GM12801 (cell line): ENCODE results near the gene DHPS.

Experiments used
- TF ChIP-seq, protein P1 (sequence below): IDR thresholded peaks from one replicate; pipeline ENCODE4 v1.5.1; 2011; ENCODE audit warnings: control low read depth; ENCODE audit not compliant: insufficient read length; ENCODE audit errors: extremely low read depth

Gene DHPS

DNA sequence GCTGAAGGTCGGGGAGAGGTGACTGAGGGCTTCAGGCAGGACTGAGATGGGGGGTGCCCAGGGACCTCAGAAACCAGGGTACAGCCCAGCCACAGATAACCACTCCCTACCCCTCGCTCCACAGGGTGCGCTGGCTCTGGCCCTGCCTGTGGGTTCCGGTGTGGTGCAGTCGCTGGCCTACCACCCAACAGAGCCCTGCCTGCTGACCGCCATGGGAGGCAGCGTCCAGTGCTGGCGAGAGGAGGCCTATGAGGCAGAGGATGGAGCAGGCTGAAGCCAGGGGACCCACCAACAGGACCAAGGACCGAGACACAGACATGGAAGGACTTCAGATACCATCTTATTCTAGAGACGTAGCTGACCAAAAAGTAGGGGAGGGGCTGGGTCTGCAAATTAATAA, 6.3 kb downstream of the DHPS start:
- TF ChIP-seq, protein P1, sequence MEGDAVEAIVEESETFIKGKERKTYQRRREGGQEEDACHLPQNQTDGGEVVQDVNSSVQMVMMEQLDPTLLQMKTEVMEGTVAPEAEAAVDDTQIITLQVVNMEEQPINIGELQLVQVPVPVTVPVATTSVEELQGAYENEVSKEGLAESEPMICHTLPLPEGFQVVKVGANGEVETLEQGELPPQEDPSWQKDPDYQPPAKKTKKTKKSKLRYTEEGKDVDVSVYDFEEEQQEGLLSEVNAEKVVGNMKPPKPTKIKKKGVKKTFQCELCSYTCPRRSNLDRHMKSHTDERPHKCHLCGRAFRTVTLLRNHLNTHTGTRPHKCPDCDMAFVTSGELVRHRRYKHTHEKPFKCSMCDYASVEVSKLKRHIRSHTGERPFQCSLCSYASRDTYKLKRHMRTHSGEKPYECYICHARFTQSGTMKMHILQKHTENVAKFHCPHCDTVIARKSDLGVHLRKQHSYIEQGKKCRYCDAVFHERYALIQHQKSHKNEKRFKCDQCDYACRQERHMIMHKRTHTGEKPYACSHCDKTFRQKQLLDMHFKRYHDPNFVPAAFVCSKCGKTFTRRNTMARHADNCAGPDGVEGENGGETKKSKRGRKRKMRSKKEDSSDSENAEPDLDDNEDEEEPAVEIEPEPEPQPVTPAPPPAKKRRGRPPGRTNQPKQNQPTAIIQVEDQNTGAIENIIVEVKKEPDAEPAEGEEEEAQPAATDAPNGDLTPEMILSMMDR, result no peak

DNA sequence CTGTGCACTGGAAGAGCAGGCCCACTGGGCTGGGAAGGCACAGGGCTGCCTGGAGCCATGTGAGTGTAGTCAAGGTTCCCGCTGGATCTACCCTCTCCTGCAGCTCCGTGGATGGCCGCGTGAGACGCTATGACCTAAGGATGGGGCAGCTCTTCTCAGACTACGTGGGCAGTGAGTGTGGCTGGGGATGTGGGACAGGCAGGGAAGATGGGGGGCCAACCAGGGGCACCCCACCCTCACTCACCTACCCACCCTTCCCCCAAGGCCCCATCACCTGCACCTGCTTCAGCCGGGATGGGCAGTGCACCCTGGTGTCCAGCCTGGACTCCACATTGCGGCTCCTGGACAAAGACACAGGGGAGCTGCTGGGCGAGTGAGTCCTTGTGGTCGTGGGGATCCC, 8.9 kb downstream of the DHPS start:
- TF ChIP-seq, protein P1, result no peak

DNA sequence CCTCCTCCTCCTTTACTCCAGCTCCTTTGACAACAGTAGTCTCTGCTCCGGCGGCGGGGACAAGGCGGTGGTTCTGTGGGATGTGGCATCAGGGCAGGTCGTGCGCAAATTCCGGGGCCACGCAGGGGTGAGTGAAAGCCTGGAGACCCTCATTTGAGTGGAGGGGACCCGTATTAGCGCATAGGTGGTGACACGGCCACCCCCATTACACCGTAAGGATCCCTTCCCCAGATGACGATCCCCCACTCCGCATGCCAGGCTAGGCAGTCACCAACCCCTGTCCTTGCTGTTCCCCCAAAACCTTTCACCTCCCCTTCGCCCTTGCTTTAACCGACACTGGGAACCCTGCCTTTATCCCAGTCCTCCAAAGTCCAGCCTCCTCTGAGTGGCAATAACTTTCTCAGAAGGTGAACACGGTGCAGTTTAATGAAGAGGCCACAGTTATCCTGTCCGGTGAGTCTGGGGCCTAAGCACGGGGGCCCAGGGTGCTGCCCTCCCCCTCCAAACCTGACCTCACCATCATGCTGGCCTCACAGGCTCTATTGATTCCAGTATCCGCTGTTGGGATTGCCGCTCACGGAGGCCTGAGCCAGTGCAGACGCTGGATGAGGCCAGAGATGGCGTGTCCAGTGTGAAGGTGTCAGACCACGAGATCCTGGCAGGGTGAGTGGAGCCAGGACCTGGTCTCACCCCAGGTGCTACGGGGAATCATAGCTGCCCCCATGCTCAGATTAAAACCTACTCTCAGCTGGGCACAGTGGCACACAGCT, 11.3 kb downstream of the DHPS start:
- TF ChIP-seq, protein P1, result no peak

DNA sequence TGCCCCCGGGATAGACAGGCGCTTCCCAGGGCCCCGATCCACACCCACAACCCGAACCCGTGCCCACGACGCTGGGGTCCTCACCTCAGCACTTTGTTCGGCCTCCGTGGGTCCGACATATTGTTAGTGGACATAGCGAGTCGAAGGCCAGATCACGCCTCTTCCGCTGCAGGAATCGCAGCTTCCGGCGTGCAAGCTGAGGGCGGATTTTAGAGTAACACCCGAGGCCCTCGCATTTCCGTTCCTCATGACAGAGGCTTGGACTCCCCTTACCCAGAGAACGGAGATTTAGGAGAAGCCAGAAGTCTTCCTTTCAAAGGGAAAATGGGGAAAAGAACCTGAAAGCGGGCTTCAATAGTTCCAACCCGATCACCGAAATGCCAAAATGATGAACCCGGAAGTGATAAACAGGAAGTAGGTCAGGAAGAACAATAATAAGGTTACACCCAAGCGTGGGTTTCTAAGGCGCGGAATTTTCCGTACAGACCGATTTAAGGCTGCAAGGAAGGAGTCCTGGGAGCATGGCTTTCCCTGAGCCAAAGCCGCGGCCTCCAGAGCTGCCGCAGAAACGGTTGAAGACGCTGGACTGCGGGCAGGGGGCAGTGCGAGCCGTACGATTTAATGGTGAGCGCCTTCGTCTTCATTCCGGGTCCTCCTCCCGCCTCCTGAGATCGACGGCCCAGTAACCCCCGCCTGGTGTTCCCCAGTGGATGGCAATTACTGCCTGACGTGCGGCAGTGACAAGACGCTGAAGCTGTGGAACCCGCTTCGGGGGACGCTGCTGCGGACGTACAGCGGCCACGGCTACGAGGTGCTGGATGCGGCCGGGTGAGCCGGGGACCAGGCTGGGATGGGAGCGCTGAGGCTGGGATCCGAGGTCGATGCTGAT, 12.2 kb downstream of the DHPS start:
- TF ChIP-seq, protein P1, result no peak

DNA sequence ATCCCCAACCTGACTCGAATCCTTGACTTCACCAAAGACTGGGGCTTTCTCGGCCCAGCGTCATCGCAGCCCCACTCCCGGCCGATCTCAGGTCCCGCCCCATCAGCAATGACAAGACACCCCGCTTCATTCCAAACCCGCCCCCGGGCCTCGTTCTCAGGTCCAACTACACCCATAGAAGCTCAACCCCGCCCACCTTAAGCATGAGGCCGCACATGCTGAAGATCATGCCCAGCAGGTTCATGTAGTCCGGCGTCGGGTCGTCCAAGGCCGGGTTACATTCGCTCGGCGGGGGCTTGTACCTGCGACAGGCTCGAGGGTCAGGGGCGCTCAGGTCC, 12.8 kb downstream of the DHPS start:
- TF ChIP-seq, protein P1, result no peak

DNA sequence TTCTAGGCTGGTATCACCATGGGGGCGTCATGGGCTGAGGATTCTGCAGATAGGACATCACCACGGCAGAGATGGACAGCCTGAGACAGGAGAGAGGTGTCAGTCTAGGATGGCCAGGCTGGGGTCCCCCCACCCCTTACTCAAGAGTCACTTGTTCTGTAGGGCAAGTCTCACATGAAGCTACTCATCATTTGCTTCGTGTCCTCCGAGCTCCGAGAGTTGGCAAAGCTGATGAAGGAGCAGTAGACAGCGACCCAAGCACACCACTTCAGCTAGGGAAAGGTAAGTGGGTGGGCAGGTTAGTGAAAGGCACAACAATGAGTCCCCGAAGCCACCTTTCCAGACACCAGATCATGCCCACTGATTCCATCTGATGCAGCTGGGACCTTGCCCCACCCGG, 13.3 kb downstream of the DHPS start:
- TF ChIP-seq, protein P1, result no peak

DNA sequence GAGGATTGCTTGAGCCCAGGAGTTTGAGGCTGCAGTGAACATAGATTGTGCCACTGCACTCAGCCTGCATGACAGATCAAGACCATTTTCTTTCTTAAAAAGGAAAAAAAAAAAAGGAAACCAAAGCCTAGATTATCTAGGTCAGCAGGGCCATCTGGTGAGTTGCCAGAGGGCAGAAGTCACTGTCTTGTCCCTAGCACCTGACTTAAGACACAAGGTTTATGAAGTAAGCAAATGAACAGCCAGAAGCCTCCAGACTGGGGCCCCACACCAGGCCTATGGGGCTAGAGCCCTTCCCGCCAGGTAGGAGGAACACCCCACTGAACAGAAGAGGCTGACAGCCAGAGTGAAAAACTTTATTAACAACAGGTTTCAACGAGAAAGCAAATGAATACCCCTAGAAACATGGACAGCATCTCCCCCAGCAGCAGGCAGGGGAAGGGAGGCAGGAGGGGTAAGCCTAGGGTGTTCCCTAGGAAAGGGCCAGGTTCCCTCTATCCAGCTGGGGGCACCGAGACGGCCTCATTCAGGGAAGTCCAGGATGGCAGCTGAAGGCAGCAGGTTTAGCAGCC, 13.9 kb downstream of the DHPS start:
- TF ChIP-seq, protein P1, result no peak
